Activated T-helper 2 cell treated with anti-CD3 and anti-CD28 coated beads, Interferon-gamma antibody, Interleukin-2, Interleukin-4, amounts not matched to agents 10 μg/mL and 5 μg/mL and 100 μg/mL, durations not matched to agents 14 hours and 24 hours and 36 hours (primary cell): ENCODE data around the gene TMEM178A. TPM values are rescaled to one million over a fixed set of nuclear protein-coding genes. Genes with fewer than 3 reads are reported as not detected.
"Not testable (repeated sequence)": the region's sequence is repeated elsewhere in the genome, so short reads cannot be mapped to it uniquely, and the experiment has no call there.

ENCODE experiments used
- DNase-seq: peaks from one replicate; pipeline ENCODE4 v3.0.0; 2021; ENCODE audit warnings: low spot score
- H3K27ac Mint-ChIP-seq: one replicate; pipeline ENCODE4 v1.8.0; 2021; ENCODE audit warnings: mixed read lengths
- H3K27me3 Mint-ChIP-seq: one replicate; pipeline ENCODE4 v1.8.0; 2021; ENCODE audit warnings: low read depth, mixed read lengths
- H3K36me3 Mint-ChIP-seq: one replicate; pipeline ENCODE4 v1.8.0; 2021; ENCODE audit warnings: low read depth, mixed read lengths
- H3K4me1 Mint-ChIP-seq: one replicate; pipeline ENCODE4 v1.8.0; 2021; ENCODE audit warnings: low read depth, mixed read lengths
- H3K4me3 Mint-ChIP-seq: one replicate; pipeline ENCODE4 v1.8.0; 2021; ENCODE audit warnings: low read depth, mild to moderate bottlenecking, moderate library complexity, mixed read lengths
- H3K9me3 Mint-ChIP-seq: one replicate; pipeline ENCODE4 v1.8.0; 2021; ENCODE audit warnings: mixed read lengths
- intact Hi-C: fragments of 100-400 bp; cut with micrococcal nuclease; formaldehyde crosslinking; loops from one replicate; pipeline ENCODE4 v1.15.1; 2023
- total RNA-seq: library from RNA; stranded (reverse); gene quantifications from 2 replicates; pipeline ENCODE4 v1.2.3, GENCODE V29; 2022

TMEM178A gene
- total RNA-seq, 1 donor from 2014 or later: 0.23 TPM

DNA sequence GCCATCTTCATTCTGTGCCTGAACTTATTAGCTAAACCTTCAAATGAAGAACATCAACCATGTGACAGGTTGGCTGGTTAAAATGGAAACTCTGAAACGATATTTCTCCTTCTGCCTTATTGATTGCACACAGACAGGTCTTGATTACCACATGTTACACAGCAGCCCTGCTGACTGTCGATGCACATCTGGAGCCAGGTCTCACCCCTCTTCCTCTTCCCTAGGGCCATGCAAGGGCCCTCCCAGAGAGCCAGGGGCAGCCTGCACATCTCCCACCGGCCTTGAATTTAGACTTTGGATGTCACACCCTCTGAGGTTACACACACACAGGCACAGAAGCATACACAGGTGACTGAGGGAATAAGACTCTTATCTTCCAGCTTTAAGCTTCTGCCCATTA is 45.1 kb downstream of the TMEM178A start:
- no peak for DNase-seq
- H3K4me3 Mint-ChIP-seq: no peak overlapping the region

DNA sequence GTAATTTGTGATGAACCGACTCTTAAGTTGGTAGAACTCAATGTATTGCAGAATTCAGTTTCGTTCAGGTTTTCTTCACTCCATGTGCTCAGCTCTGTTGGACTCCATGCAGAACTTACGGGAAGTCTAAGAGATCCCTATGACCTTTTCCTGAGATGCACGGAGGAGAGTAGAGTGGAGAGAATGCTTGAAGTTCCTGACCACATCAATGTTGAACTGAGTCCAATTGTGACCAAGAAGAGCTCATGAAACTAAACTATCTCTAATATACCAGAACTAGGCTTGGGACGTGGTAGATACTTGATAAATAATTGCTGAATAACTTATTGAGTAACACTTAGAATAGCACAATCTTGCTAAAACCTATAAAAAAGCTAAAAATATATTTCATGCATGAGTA is 47.2 kb downstream of the TMEM178A start:
- Mint-ChIP-seq H3K4me3 (no peak overlapping the region), H3K27ac (no peak overlapping the region)

More for the DNA sequence above, 45.1 kb downstream of the TMEM178A start:
- Mint-ChIP-seq H3K4me1 (no peaks in the 10 kb centered on the region), H3K27ac (no peak overlapping the region), H3K9me3 (no peaks in the 10 kb centered on the region), H3K36me3 (no peaks in the 10 kb centered on the region), H3K27me3 (peaks cover 29% of the 10 kb centered on the region)
- intact Hi-C loops: no loop called here

DNA sequence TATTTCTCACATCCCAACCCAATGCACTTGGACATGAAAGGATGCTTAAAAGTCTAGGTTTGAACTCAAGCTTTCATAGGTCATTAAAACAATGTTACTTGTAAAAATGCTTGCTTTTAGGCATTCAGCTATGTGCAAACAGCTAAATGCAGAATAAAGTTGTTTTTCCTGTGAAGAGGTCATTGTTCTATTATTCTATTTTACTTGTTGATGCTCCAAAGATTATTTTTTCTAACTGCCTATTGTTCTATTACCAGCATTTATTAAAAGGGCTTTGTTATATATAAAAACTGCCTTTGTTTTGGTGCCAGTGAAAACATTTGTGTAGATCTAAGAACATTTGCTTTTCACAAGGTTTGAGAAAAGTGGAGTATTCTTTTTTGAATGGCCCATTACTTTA is 49.4 kb downstream of the TMEM178A start:
- Mint-ChIP-seq H3K36me3 (no peaks in the 10 kb centered on the region), H3K4me1 (no peaks in the 10 kb centered on the region), H3K4me3 (no peak overlapping the region), H3K27ac (no peak overlapping the region), H3K27me3 (peaks cover 30% of the 10 kb centered on the region), H3K9me3 (no peaks in the 10 kb centered on the region)
- intact Hi-C loops: no loop called here
- DNase-seq: no peak

More for the DNA sequence above, 47.2 kb downstream of the TMEM178A start:
- H3K4me1 Mint-ChIP-seq: no peaks in the 10 kb centered on the region
- no peaks in the 10 kb centered on the region for H3K36me3 Mint-ChIP-seq
- peaks cover 27% of the 10 kb centered on the region for H3K27me3 Mint-ChIP-seq
- no peak for DNase-seq
- intact Hi-C loops: no loop called here
- H3K9me3 Mint-ChIP-seq: no peaks in the 10 kb centered on the region

DNA sequence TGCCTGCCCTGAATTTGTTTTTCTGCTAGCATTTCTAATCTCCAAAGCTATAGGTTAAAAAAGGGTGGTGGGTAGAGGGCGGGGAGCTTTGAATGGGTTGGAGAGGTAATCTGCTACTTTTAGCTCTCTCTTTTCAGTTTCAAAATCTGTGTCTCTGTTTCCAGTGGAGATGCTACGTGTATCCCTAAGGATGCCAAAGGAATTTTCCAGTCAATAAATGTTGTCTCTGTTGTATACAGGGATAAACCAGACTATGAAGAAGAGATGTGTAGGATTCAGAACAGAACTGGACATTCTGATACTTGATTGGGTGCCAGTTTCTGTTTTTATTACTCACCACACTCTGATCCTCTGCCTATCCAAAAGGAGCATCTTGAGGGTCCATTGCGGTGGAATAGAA is 50.1 kb downstream of the TMEM178A start:
- H3K27ac Mint-ChIP-seq: no peak overlapping the region
- no peaks in the 10 kb centered on the region for H3K9me3 Mint-ChIP-seq
- peaks cover 34% of the 10 kb centered on the region for H3K27me3 Mint-ChIP-seq
- intact Hi-C loops: no loop called here
- H3K4me3 Mint-ChIP-seq: no peak overlapping the region
- DNase-seq: no peak
- no peaks in the 10 kb centered on the region for H3K4me1 Mint-ChIP-seq
- H3K36me3 Mint-ChIP-seq: no peaks in the 10 kb centered on the region

DNA sequence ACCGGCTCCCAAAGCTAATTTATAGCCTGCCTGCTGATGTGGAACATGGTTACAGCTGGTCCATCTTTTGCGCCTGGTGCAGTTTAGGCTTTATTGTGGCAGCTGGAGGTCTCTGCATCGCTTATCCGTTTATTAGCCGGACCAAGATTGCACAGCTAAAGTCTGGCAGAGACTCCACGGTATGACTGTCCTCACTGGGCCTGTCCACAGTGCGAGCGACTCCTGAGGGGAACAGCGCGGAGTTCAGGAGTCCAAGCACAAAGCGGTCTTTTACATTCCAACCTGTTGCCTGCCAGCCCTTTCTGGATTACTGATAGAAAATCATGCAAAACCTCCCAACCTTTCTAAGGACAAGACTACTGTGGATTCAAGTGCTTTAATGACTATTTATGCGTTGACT is 51.4 kb downstream of the TMEM178A start:
- no peak for DNase-seq
- no peaks in the 10 kb centered on the region for H3K4me1 Mint-ChIP-seq
- H3K27ac Mint-ChIP-seq: no peak overlapping the region
- H3K36me3 Mint-ChIP-seq: no peaks in the 10 kb centered on the region
- H3K4me3 Mint-ChIP-seq: no peak overlapping the region
- H3K27me3 Mint-ChIP-seq: peaks cover 33% of the 10 kb centered on the region
- intact Hi-C loops: no loop called here
- no peaks in the 10 kb centered on the region for H3K9me3 Mint-ChIP-seq

DNA sequence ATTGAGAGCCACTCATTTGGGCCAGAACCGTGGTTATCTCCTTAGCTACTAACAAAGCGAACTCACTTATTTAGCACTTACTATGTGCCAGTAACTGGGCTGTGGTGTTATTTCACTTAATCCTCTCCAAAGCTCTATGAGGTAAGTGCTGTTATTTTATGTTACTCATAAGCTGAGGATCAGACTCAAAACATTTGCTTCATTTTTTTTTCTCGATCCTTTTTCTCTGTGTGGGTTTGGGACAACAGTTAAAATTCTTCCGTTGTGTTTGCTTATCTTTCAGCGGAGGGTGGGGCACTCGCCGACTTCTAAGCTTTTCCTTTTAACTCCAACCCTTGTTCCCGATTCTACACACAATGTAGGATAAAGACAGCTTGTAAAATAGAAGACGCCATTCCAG is 52.8 kb downstream of the TMEM178A start:
- intact Hi-C loops: no loop called here
- Mint-ChIP-seq H3K27me3 (peaks cover 28% of the 10 kb centered on the region), H3K27ac (no peak overlapping the region), H3K4me1 (no peaks in the 10 kb centered on the region), H3K9me3 (no peaks in the 10 kb centered on the region), H3K36me3 (no peaks in the 10 kb centered on the region), H3K4me3 (no peak overlapping the region)
- no peak for DNase-seq

DNA sequence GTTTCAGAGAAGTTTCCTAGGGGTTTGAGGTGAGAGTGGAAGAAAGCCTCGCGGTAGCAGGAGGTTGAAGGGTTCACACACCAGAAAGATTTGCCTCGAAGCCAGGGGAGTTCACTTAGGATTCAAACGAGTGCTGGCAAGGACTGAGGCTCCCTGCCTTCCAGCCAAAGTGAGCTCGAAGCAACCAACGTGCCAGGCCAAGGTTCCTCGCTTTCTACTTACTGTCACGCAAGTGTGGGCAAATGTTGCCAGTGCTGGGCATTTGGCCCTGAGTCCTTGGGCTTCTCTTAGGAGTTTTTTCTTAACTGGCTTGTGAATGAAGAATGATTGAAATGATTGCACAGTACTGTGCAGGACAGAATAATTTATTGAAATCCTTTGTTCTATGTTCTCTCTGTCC is 53.6 kb downstream of the TMEM178A start:
- no peak for DNase-seq
- H3K36me3 Mint-ChIP-seq: no peaks in the 10 kb centered on the region
- no peaks in the 10 kb centered on the region for H3K4me1 Mint-ChIP-seq
- no peak overlapping the region for H3K27ac Mint-ChIP-seq
- no peak overlapping the region for H3K4me3 Mint-ChIP-seq
- intact Hi-C loops: no loop called here
- H3K27me3 Mint-ChIP-seq: peaks cover 24% of the 10 kb centered on the region
- H3K9me3 Mint-ChIP-seq: no peaks in the 10 kb centered on the region

DNA sequence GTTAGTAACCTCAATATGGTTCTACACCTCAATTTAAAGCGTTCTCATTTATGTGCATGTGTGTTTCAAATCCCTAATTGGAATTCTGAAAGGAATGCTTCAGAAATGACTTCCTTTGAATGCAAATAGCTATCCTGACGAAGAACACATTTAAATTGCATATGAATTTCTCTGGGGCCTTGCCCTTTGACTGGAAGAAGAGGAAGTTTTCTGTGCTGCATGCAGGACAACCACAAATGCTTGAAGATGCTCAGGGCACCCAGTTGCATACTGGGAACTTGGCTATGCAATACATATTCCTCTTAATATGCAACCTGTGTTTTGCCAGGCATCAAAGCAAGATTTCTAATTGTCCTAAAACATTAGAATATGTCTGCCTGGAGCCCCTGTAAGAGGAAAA is 55.3 kb downstream of the TMEM178A start:
- H3K27me3 Mint-ChIP-seq: peaks cover 15% of the 10 kb centered on the region
- intact Hi-C loops: no loop called here
- H3K9me3 Mint-ChIP-seq: no peaks in the 10 kb centered on the region
- H3K4me1 Mint-ChIP-seq: peaks cover under 1% of the 10 kb centered on the region
- no peaks in the 10 kb centered on the region for H3K36me3 Mint-ChIP-seq
- no peak overlapping the region for H3K27ac Mint-ChIP-seq
- no peak overlapping the region for H3K4me3 Mint-ChIP-seq
- DNase-seq: no peak

DNA sequence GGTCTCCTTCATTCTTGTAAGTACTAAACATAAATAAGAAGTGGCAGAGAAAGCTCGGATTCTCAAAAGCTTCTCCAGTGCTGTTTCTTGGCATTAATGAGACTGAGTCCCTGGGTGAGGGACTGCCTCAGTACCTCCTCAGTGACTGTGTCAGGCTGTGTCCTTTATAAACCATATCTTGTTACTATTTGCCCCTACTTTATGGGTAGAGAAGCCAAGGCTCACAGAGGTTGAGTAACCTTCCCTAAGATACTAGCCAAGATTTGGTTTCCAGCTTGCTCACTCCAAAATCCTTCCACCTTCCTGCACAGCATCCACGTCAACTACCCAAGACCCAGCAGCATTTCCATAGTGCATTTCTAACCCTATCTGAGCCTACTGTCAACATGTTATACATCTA is 57.8 kb downstream of the TMEM178A start:
- Mint-ChIP-seq H3K36me3 (no peaks in the 10 kb centered on the region), H3K27ac (no peak overlapping the region), H3K4me3 (no peak overlapping the region), H3K27me3 (peaks cover 13% of the 10 kb centered on the region), H3K4me1 (peaks cover 3% of the 10 kb centered on the region), H3K9me3 (no peaks in the 10 kb centered on the region)
- no peak for DNase-seq
- intact Hi-C loops: no loop called here

DNA sequence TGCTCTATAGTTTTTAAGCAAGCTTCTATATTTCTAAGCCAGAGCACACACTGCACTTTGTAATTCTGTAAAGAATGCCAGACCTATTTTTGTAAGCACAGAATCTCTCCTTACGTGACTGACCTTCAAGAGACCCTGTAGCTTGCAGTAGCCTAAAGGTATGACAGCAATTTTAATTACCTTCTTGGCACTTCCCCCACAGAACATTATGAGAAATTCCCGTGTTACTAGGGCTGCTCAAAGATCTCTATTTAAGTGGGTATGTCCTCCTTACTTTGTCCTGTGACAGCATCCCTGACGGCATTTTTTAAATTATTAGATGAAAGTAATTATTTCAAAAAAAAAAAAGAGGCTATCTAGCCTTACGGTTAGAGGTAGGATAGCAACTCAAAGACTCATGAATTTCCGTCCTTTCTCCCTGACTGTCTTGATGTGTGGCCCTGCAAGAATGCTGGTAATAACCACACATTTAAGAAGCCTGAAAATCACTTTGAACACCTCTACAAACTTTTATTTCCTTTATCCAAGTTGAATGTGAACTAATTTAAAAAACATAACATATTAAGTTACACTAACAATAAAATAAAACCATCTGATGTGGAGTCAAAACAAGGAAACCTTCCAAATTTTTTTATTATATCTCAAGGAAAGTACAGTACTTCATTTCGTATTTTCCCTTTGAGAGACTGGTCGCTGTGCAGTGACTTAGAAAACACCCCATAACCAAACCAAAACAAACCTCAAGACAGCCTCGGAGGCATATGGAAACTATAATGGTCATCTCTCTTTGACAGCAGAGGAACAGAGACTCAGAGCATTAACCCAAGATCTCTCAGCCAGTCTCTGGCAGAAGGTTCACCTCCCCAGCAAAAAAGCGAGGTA is 58.5 kb downstream of the TMEM178A start:
- no peaks in the 10 kb centered on the region for H3K36me3 Mint-ChIP-seq
- no peak for DNase-seq
- peaks cover 6% of the 10 kb centered on the region for H3K4me1 Mint-ChIP-seq
- no peak overlapping the region for H3K27ac Mint-ChIP-seq
- H3K9me3 Mint-ChIP-seq: no peaks in the 10 kb centered on the region
- intact Hi-C loops: no loop called here
- no peak overlapping the region for H3K4me3 Mint-ChIP-seq
- peaks cover 8% of the 10 kb centered on the region for H3K27me3 Mint-ChIP-seq

DNA sequence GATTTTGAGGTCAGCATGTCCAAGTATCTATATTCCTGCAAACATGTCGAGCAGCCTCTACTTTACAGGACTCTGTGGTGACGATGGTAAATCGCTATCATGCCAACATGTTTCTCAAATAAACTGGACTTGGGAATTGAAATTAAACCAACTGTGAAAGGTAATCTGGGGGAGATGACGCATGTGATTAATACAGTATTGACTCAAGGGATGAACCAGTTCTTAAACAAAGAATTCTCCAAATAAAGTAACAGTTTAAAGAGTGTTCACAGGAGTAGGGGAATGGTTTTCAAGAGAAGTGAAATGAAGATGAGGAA is 59.1 kb downstream of the TMEM178A start:
- intact Hi-C loops: no loop called here
- H3K4me3 Mint-ChIP-seq: no peak overlapping the region
- H3K9me3 Mint-ChIP-seq: no peaks in the 10 kb centered on the region
- H3K4me1 Mint-ChIP-seq: peaks cover 6% of the 10 kb centered on the region
- DNase-seq: no peak
- H3K27me3 Mint-ChIP-seq: peaks cover 7% of the 10 kb centered on the region
- H3K27ac Mint-ChIP-seq: no peak overlapping the region
- H3K36me3 Mint-ChIP-seq: no peaks in the 10 kb centered on the region

DNA sequence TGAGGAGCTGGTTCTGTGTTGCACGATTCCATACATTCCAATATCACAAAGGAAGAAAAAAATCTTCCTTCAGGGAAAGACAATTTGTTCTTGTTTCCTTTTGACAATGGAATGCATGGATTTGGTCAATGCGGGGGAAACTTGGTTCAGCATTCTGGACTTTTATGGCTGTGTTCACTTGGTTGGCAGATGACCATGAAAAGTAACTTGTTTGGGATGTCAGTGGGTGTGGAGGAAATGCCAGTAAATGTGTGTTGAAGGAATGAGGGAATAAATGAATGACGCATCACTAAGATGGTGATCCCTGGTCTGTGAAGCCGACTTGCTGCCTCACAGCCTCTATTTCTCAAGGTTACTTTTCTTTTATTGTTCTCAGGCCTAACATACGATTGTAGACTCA is 59.7 kb downstream of the TMEM178A start:
- Mint-ChIP-seq H3K4me1 (peaks cover 6% of the 10 kb centered on the region), H3K36me3 (no peaks in the 10 kb centered on the region), H3K27ac (no peak overlapping the region), H3K4me3 (no peak overlapping the region), H3K9me3 (no peaks in the 10 kb centered on the region), H3K27me3 (peaks cover 5% of the 10 kb centered on the region)
- no peak for DNase-seq
- intact Hi-C loops: no loop called here

DNA sequence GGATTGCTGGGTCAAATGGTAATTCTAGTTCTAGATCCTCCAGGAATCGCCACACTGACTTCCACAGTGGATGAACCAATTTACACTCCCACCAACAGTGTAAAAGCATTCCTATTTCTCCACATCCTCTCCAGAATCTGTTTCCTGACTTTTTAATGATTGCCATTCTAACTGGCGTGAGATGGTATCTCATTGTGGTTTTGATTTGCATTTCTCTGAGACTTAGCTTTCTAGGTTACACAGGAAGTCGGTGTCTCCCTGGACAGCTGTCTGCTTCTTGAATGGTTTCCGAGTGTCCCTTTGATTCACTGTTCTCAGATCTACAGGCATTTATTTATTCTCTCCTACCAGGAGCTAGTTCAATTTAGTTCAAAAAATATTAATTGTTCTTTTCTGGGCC is 62.4 kb downstream of the TMEM178A start:
- not testable (repeated sequence) for H3K4me1 Mint-ChIP-seq, DNase-seq, H3K27me3 Mint-ChIP-seq, H3K36me3 Mint-ChIP-seq, H3K27ac Mint-ChIP-seq, H3K4me3 Mint-ChIP-seq, H3K9me3 Mint-ChIP-seq
- intact Hi-C loops: loop anchor here (2.0 kb wide), 1 partner anchor 351 kb away; no protein-coding TSS in a partner anchor
